Psoas muscle (tissue), 8 donors: Measurements from ENCODE around the gene EGFLAM. TPM values are rescaled to one million over a fixed set of nuclear protein-coding genes. Genes with fewer than 3 reads are reported as not detected.

ENCODE experiments used
- ATAC-seq, 4 donors: fragments of 200-7000 bp; cut with Tn5 transposase; one replicate each; pipeline ENCODE4 v1.9.1; 2020; ENCODE audit warnings: moderate library complexity in 3 of 4, mild to moderate bottlenecking in 2 of 4
- DNase-seq, 2 donors: peaks; one replicate each; pipeline ENCODE4 v3.0.0-alpha.2; 2020
- H3K27ac ChIP-seq: fragments of 200-600 bp; one replicate; pipeline ENCODE4 v1.8.0; 2022
- H3K27me3 ChIP-seq, 3 donors: fragments of 200-600 bp in 1 of 3; one replicate each; pipeline versions ENCODE4 v1.6.1 to v1.8.0; 2013 to 2022; ENCODE audit warnings: low read length in 2 of 3, mild to moderate bottlenecking in 2 of 3, moderate library complexity in 1 of 3; ENCODE audit not compliant: insufficient read depth in 3 of 3
- H3K36me3 ChIP-seq, 2 donors: fragments of 200-600 bp in 1 of 2; one replicate each; pipeline versions ENCODE4 v1.6.1 to v1.8.0; 2013 to 2022; ENCODE audit warnings: low read depth in 1 of 2, mild to moderate bottlenecking in 1 of 2, moderate library complexity in 1 of 2; ENCODE audit not compliant: insufficient read depth in 1 of 2
- H3K4me1 ChIP-seq: fragments of 200-600 bp; one replicate; pipeline ENCODE4 v1.8.0; 2022
- H3K4me3 ChIP-seq: fragments of 200-600 bp; one replicate; pipeline ENCODE4 v1.8.0; 2022; ENCODE audit warnings: mild to moderate bottlenecking
- H3K9me3 ChIP-seq: fragments of 200-600 bp; one replicate; pipeline ENCODE4 v1.8.0; 2022
- CTCF ChIP-seq: fragments of 200-600 bp; IDR thresholded peaks from one replicate; pipeline ENCODE4 v1.8.0; 2022; ENCODE audit warnings: antibody characterized with exemption
- WGBS, 3 donors: extraction: QIAGEN DNeasy Blood & Tissue Kit; methylation state at CpG; one replicate each; pipeline versions ENCODE4 v1.1.6 to v1.1.7; 2013; 5-methylcytosine and 5-hydroxymethylcytosine counted together
- intact Hi-C, 2 donors: fragments of 100-400 bp; cut with DNase I; formaldehyde crosslinking; loops; one replicate each; pipeline versions ENCODE4 v1.11.0 to v1.14.2; 2022
- polyA plus RNA-seq, 3 donors: library from polyadenylated mRNA; stranded (reverse); fragments of 200-250 nt; gene quantifications; one replicate each; pipeline ENCODE4 v1.2.3, GENCODE V29; 2013
- total RNA-seq, 4 donors: library from RNA; stranded (reverse); fragmentation: NEBNext Ultra II Directional in 2 of 4; extraction: Animal tissue kit (Norgen Biotek cat#: 25700) in 2 of 4; gene quantifications; one replicate each; pipeline versions ENCODE4 v1.2.1 to v1.2.4, GENCODE V29; 2021 to 2023
- donor health status: healthy with polysubstance abuse.
- donor health status: DM: no; HTN: no; CAD: no; lungs with moderate emphysema.
- donor health status: Bipolar disorder and iron deficiency.
- donor health status: healthy.
- donor health status: DM: yes; HTN: yes; CAD: no.
- donor health status: DM: no; HTN: no; CAD: no.
- donor health status: DM: no; HTN: no; CAD: no.
- donor health status: DM: yes; HTN: yes; CAD: no.

EGFLAM gene
- total and polyA plus RNA-seq, 7 donors: 16.0 to 53.8 (median 35.3) TPM

DNA sequence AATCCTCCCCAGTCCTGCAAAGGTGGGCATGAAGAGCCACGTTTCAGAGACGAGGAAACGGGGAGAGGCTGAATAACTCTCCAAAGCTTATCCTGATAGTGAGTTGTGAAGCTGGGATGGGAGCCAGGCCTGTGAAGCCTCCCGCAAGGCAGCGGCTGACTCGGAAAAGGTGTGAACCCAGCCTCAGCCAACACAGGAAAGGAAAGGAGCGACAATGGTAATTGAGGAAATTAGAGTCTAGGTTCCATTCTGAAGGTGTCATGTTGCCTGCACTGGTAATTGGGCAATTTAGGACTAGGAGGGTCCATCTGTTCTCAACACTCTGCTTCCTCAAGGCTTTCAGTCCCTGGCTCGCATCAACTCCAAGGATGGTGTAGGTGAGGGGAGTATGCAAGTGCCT is 214.6 kb downstream of the EGFLAM start:
- H3K27ac ChIP-seq: no peak overlapping the region
- TF ChIP-seq CTCF: no peak
- no peak for ATAC-seq
- no peaks in the 10 kb centered on the region for H3K27me3 ChIP-seq
- H3K9me3 ChIP-seq: no peaks in the 10 kb centered on the region
- peaks cover 0 to 4% of the 10 kb centered on the region in 2 donors for H3K36me3 ChIP-seq
- intact Hi-C loops: loop anchor here in 1 of 2 donors (5.0 kb wide), 1 partner anchor 36 kb away; no protein-coding TSS in a partner anchor
- 26 to 45% (median 39%) methylated on average over 8 of the region's 8 CpGs for WGBS, 3 donors
- H3K4me3 ChIP-seq: no peak overlapping the region
- peaks cover 29% of the 10 kb centered on the region for H3K4me1 ChIP-seq
- DNase-seq: no peak

GRCh38 chr5:38478166-38478565 is 219.8 kb downstream of the EGFLAM start:
- TF ChIP-seq CTCF: no peak
- 71 to 90% (median 72%) methylated on average over 3 of the region's 3 CpGs for WGBS, 3 donors
- no peaks in the 10 kb centered on the region for H3K27me3 ChIP-seq
- DNase-seq (no peak), ATAC-seq (no peak)
- intact Hi-C loops: no loop called here
- H3K27ac ChIP-seq: no peak overlapping the region
- H3K4me3 ChIP-seq: no peak overlapping the region
- peaks cover 3% of the 10 kb centered on the region for H3K4me1 ChIP-seq
- peaks cover 9 to 46% of the 10 kb centered on the region in 2 donors for H3K36me3 ChIP-seq
- no peaks in the 10 kb centered on the region for H3K9me3 ChIP-seq

DNA sequence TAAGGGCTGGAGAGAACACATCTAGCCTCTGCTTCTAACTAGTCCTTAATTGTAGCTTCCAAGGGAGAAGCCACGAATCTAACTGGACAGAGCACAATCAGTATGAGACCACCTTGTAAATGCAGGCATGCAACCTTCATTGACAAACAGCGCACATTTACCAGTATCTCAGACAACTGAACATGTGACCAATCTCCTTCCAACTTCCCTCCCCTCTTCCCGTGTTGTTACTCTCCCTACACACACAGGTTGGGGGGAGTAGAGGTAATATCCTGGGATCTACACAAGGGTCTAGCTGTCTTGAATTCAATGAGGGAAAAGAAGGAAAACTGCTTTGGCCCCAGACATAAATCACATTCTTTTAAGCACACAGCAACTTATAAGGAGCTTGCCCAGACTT is 220.5 kb downstream of the EGFLAM start:
- Histone ChIP-seq H3K4me1 (no peaks in the 10 kb centered on the region), H3K9me3 (no peaks in the 10 kb centered on the region), H3K27me3 (no peaks in the 10 kb centered on the region), H3K36me3 (peaks cover 9 to 52% of the 10 kb centered on the region in 2 donors), H3K27ac (no peak overlapping the region), H3K4me3 (no peak overlapping the region)
- ATAC-seq: no peak
- no peak for DNase-seq
- intact Hi-C loops: no loop called here
- TF ChIP-seq CTCF: no peak
- 78 to 83% (median 79%) methylated on average over 3 of the region's 3 CpGs for WGBS, 3 donors

- peaks cover 9 to 57% of the 10 kb centered on the region in 2 donors for H3K36me3 ChIP-seq
- intact Hi-C loops: no loop called here
- ATAC-seq (no peak), DNase-seq (no peak)
- no peak overlapping the region for H3K4me3 ChIP-seq
- no peaks in the 10 kb centered on the region for H3K27me3 ChIP-seq
- 65 to 66% (median 65%) methylated on average over 6 of the region's 6 CpGs for WGBS, 3 donors
- H3K9me3 ChIP-seq: no peaks in the 10 kb centered on the region
- no peak overlapping the region for H3K27ac ChIP-seq
- TF ChIP-seq CTCF: no peak
- H3K4me1 ChIP-seq: no peaks in the 10 kb centered on the region
These were observed 221.1 kb downstream of the EGFLAM start for GRCh38 chr5:38479315-38479904.
